ENCODE data around the gene ARID1A.

GRCh38 chr1:26754086-26754874, 58.5 kb downstream of the ARID1A start:
- TF ChIP-seq RFX5 (IDR thresholded peaks at IDR 0.05; ENCODE audit: low read depth, low read length) = no peak
- no peak for TF ChIP-seq CTCF (conservative IDR thresholded peaks at IDR 0.05; ENCODE audit: low read depth, low read length)
